Fibroblast of lung (primary cell): ENCODE results near the gene XBP1. TPM values are rescaled to one million over a fixed set of nuclear protein-coding genes. Genes with fewer than 3 reads are reported as not detected.

Experiments used
- DNase-seq, 2 donors: peaks; one replicate each; pipeline versions ENCODE4 v3.0.0 to v3.0.0-alpha.2; 2010; ENCODE audit warnings: low read depth in 2 of 2
- H2AFZ ChIP-seq: 2 replicates; pipeline ENCODE4 v1.5.1; 2012; ENCODE audit warnings: low read length, control low read depth, inconsistent platforms
- H3K27ac ChIP-seq: 2 replicates; pipeline ENCODE4 v1.5.1; 2011; ENCODE audit warnings: low read length, control low read depth; ENCODE audit not compliant: insufficient read depth
- H3K27me3 ChIP-seq: 2 replicates; pipeline ENCODE4 v1.5.1; 2011; ENCODE audit warnings: mild to moderate bottlenecking, low read length; ENCODE audit not compliant: control insufficient read depth, insufficient read depth
- H3K36me3 ChIP-seq: 2 replicates; pipeline ENCODE4 v1.5.1; 2011; ENCODE audit warnings: low read length; ENCODE audit not compliant: control insufficient read depth, insufficient read depth
- H3K4me1 ChIP-seq: 2 replicates; pipeline ENCODE4 v1.5.1; 2011; ENCODE audit warnings: low read length; ENCODE audit not compliant: control insufficient read depth, insufficient read depth; ENCODE audit errors: extremely low read depth
- H3K4me2 ChIP-seq: 2 replicates; pipeline ENCODE4 v1.5.1; 2011; ENCODE audit warnings: low read length, control low read depth; ENCODE audit not compliant: insufficient read depth; ENCODE audit errors: extremely low read depth
- H3K4me3 ChIP-seq, 4 experiments: fragments of 200-600 bp in 1 of 4; sonication (generic) in 1 of 4; replicated peaks in 1 of 4; 2 replicates each; pipeline ENCODE4 v1.5.1; 2011 to 2016; ENCODE audit warnings: low read length in 4 of 4, low read depth in 3 of 4, mild to moderate bottlenecking in 3 of 4, control low read depth in 2 of 4, inconsistent platforms in 1 of 4, mixed read lengths in 1 of 4; ENCODE audit not compliant: insufficient read depth in 1 of 4; ENCODE audit errors: control extremely low read depth in 1 of 4
- H3K79me2 ChIP-seq: 2 replicates; pipeline ENCODE4 v1.5.1; 2012; ENCODE audit warnings: mild to moderate bottlenecking, low read length, inconsistent platforms; ENCODE audit not compliant: control insufficient read depth, insufficient read depth
- H3K9ac ChIP-seq: 2 replicates; pipeline ENCODE4 v1.5.1; 2011; ENCODE audit warnings: mild to moderate bottlenecking, low read length, control low read depth; ENCODE audit not compliant: insufficient read depth
- H3K9me3 ChIP-seq: 2 replicates; pipeline ENCODE4 v1.5.1; 2012; ENCODE audit warnings: low read depth, low read length; ENCODE audit not compliant: control insufficient read depth, insufficient read depth
- H4K20me1 ChIP-seq: 2 replicates; pipeline ENCODE4 v1.5.1; 2011; ENCODE audit warnings: low read length; ENCODE audit not compliant: control insufficient read depth, insufficient read depth; ENCODE audit errors: extremely low read depth
- CTCF ChIP-seq, 2 donors: IDR thresholded peaks in 1 of 2; conservative IDR thresholded peaks in 1 of 2; 1 replicate in 1 of 2; 2 replicates in 1 of 2; pipeline ENCODE4 v1.5.1; 2011 to 2012; ENCODE audit warnings: low read length in 2 of 2, control low read depth in 1 of 2, inconsistent platforms in 1 of 2, low read depth in 1 of 2, mild to moderate bottlenecking in 1 of 2
- EZH2 ChIP-seq: IDR thresholded peaks from 2 replicates; pipeline ENCODE4 v1.5.1; 2012; ENCODE audit warnings: low read length, control low read depth, mild to moderate bottlenecking; ENCODE audit errors: missing control alignments
- polyA plus RNA-seq, 2 donors: library from polyadenylated mRNA; depleted of rRNA in 1 of 2; stranded (reverse) in 1 of 2; unstranded in 1 of 2; fragments of >200 nt; gene quantifications; 2 replicates each; pipeline ENCODE4 v1.2.1, GENCODE V29; 2011 to 2012; ENCODE audit warnings: missing spikeins in 1 of 2
- total RNA-seq: library from RNA; depleted of rRNA; stranded (reverse); fragments of >200 nt; gene quantifications from 2 replicates; pipeline ENCODE4 v1.2.1, GENCODE V29; 2014

XBP1 gene
- total and polyA plus RNA-seq, 2 donors (not counting 1 experiment from before 2014, with no cell fraction given), result 144 to 241 TPM

DNA sequence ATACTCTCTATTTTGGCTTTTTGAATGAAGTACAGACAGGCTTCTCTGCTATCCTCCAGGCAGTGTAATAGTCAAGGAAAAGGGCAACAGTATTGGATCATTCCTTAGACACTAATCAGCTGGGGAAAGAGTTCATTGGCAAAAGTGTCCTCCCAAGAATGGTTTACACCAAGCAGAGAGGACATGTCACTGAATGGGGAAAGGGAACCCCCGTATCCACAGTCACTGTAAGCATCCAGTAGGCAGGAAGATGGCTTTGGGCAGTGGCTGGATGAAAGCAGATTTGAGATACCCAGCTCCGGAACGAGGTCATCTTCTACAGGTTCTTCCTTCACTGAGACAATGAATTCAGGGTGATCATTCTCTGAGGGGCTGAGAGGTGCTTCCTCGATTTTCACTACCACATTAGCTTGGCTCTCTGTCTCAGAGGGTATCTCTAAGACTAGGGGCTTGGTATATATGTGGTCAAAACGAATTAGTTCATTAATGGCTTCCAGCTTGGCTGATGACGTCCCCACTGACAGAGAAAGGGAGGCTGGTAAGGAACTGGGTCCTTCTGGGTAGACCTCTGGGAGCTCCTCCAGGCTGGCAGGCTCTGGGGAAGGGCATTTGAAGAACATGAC lies 5.2 kb downstream of the XBP1 start:
- DNase-seq, result no peak
- Histone ChIP-seq H3K4me3 (no peak overlapping the region), H3K9me3 (no peaks in the 10 kb centered on the region), H3K4me2 (no peak overlapping the region), H3K27ac (no peak overlapping the region), H3K4me1 (peaks cover 2% of the 10 kb centered on the region), H3K9ac (no peak overlapping the region), H3K79me2 (peaks cover 47% of the 10 kb centered on the region), H2AFZ (no peak overlapping the region), H4K20me1 (no peaks in the 10 kb centered on the region), H3K27me3 (no peaks in the 10 kb centered on the region), H3K36me3 (peaks cover 18% of the 10 kb centered on the region)
- TF ChIP-seq CTCF (conservative IDR thresholded peaks at IDR 0.05 in 1 of 2, IDR thresholded peaks at IDR 0.05 in 1 of 2; ENCODE audit: low read depth in 1 of 2, low read length in 2 of 2) (no peak), EZH2 (no peak)

DNA sequence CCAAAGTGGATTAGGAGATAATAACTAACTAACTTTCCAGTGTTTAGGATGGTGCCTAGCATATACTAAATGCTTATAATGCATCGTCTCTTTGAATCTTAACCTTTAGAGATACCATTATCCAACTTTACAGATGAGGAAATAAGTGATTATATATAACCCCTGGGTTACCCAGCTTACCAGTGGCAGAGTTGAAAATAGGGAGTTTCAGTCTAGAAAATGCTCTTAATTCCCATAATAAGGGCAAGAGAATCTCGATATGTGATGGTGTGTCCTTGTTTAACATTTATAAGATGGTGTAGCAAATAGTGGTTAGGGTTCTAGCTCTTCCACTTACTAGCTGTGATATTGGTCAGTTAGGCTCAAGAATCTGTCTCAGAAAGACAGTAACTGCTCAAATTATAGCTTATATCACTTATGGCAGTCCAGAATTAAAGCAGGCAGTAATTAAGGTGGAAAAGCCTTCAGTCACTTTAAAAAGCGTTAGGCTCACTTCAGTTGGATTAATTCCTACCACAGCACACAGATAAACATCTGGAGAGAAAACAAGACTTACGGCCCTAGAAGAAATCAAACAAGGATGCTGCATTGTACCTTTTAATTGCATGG lies 6.3 kb downstream of the XBP1 start:
- no peaks in the 10 kb centered on the region for H4K20me1 ChIP-seq
- no peak overlapping the region for H3K27ac ChIP-seq
- peaks cover 2% of the 10 kb centered on the region for H3K4me1 ChIP-seq
- no peak overlapping the region for H3K4me2 ChIP-seq
- no peak for TF ChIP-seq CTCF (conservative IDR thresholded peaks at IDR 0.05 in 1 of 2, IDR thresholded peaks at IDR 0.05 in 1 of 2; ENCODE audit: low read depth in 1 of 2, low read length in 2 of 2)
- no peak for TF ChIP-seq EZH2
- H3K9ac ChIP-seq, result no peak overlapping the region
- no peaks in the 10 kb centered on the region for H3K27me3 ChIP-seq
- H3K79me2 ChIP-seq, result peaks cover 36% of the 10 kb centered on the region
- no peak for DNase-seq
- no peak overlapping the region for H3K4me3 ChIP-seq
- peaks cover 18% of the 10 kb centered on the region for H3K36me3 ChIP-seq
- no peaks in the 10 kb centered on the region for H3K9me3 ChIP-seq
- no peak overlapping the region for H2AFZ ChIP-seq

DNA sequence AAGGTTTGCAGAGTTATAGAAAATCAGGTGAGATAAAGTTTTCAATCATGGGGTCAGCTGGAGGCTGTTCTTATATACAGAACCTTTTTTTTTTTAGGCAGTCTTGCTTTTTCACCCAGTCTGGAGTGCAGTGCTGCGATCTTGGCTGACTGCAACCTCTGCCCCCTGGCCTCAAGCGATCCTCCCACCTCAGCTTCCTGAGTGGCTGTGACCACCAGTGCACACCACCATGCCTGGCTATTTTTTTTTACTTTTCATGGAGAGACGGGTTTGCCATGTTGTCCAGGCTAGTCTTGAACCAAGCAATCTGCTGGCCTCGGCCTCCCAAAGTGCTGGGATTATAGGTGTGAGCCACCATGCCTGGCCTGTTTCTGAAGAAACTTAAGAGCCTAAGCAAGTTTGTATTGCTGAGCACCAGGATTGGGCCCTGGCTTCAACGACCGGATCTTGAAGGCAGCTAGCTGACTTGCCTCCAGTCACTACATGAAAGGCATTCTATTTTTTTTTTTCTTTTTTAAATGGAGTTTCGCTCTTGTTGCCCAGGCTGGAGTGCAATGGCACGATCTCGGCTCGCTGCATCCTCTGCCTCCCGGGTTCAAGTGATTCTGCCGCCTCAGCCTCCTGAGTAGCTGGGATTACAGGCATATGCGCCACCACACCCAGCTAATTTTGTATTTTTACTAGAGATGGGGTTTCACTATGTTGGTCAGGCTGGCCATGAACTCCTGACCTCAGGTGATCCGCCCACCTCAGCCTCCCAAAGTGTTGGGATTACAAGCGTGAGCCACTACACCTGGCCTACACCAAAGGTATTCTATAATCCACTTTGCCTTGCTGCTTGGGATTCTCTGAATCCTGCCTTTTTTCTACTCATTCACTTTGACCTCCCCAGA lies 7.6 kb downstream of the XBP1 start:
- no peaks in the 10 kb centered on the region for H4K20me1 ChIP-seq
- no peak overlapping the region for H3K27ac ChIP-seq
- no peak overlapping the region for H3K4me3 ChIP-seq
- no peaks in the 10 kb centered on the region for H3K27me3 ChIP-seq
- H2AFZ ChIP-seq, result no peak overlapping the region
- no peak for TF ChIP-seq EZH2
- no peak for TF ChIP-seq CTCF (conservative IDR thresholded peaks at IDR 0.05 in 1 of 2, IDR thresholded peaks at IDR 0.05 in 1 of 2; ENCODE audit: low read depth in 1 of 2, low read length in 2 of 2)
- no peaks in the 10 kb centered on the region for H3K9me3 ChIP-seq
- H3K4me2 ChIP-seq, result no peak overlapping the region
- no peak overlapping the region for H3K9ac ChIP-seq
- H3K79me2 ChIP-seq, result peaks cover 23% of the 10 kb centered on the region
- no peak for DNase-seq
- no peaks in the 10 kb centered on the region for H3K4me1 ChIP-seq
- peaks cover 14% of the 10 kb centered on the region for H3K36me3 ChIP-seq
